C4-2B (cell line): Measurements from ENCODE around the gene CTSG.
"Not testable (repeated sequence)": the region's sequence is repeated elsewhere in the genome, so short reads cannot be mapped to it uniquely, and the experiment has no call there.

Experiments used
- ZFX ChIP-seq: fragments of 450-650 bp; IDR thresholded peaks from 2 replicates; pipeline ENCODE4 v1.6.1; 2017
- TF ChIP-seq, protein P1 (sequence below): fragments of 450-650 bp; conservative IDR thresholded peaks from 2 replicates; pipeline ENCODE4 v1.5.1; 2017; ENCODE audit warnings: mild to moderate bottlenecking

DNA sequence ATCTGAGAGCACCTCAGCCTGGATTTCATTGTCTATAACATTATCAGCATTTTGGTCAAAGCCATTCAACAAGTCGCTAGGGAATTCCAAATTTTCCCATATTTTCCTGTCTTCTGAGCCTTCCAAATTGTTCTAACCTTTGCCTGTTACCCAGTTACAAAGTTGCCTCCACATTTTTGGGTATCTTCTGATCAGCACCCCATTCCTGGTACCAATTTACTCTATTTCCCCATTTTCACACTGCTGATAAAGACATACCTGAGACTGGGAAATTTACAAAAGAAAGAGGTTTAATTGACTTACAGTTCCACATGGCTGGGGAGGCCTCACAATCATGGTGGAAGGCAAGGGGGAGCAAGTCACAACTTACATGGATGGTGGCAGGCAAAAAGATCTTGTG is 27.0 kb downstream of the CTSG start:
- TF ChIP-seq, protein P1, sequence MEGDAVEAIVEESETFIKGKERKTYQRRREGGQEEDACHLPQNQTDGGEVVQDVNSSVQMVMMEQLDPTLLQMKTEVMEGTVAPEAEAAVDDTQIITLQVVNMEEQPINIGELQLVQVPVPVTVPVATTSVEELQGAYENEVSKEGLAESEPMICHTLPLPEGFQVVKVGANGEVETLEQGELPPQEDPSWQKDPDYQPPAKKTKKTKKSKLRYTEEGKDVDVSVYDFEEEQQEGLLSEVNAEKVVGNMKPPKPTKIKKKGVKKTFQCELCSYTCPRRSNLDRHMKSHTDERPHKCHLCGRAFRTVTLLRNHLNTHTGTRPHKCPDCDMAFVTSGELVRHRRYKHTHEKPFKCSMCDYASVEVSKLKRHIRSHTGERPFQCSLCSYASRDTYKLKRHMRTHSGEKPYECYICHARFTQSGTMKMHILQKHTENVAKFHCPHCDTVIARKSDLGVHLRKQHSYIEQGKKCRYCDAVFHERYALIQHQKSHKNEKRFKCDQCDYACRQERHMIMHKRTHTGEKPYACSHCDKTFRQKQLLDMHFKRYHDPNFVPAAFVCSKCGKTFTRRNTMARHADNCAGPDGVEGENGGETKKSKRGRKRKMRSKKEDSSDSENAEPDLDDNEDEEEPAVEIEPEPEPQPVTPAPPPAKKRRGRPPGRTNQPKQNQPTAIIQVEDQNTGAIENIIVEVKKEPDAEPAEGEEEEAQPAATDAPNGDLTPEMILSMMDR: not testable (repeated sequence)
- TF ChIP-seq ZFX: not testable (repeated sequence)
